GM18505 (cell line): ENCODE data around the gene NEK4.
"Not testable (repeated sequence)": the region's sequence is repeated elsewhere in the genome, so short reads cannot be mapped to it uniquely, and the experiment has no call there.

Source experiments
- ATAC-seq: cut with Tn5 transposase; IDR thresholded peaks from one replicate; pipeline ENCODE4 v1.9.1; 2021; ENCODE audit not compliant: unreplicated experiment
- POLR2A ChIP-seq: IDR thresholded peaks from 4 replicates; pipeline ENCODE4 v1.6.1; 2011; ENCODE audit warnings: borderline replicate concordance; ENCODE audit not compliant: insufficient read depth, insufficient read length; ENCODE audit errors: extremely low read depth

Gene NEK4

GRCh38 chr3:52682016-52682415 lies 88.7 kb downstream of the NEK4 start:
- ATAC-seq: no peak
- no peak for TF ChIP-seq POLR2A

- ATAC-seq: no peak
Observed at GRCh38 chr3:52681596-52681995, 89.1 kb downstream of the NEK4 start.

GRCh38 chr3:52679811-52680210 lies 90.9 kb downstream of the NEK4 start:
- ATAC-seq: no peak
- TF ChIP-seq POLR2A: no peak

More at GRCh38 chr3:52681596-52681995, 89.1 kb downstream of the NEK4 start:
- TF ChIP-seq POLR2A: no peak

- no peak for TF ChIP-seq POLR2A
- ATAC-seq: no peak
Observed at GRCh38 chr3:52679199-52679538, 91.6 kb downstream of the NEK4 start.

GRCh38 chr3:52678265-52679198 lies 92.2 kb downstream of the NEK4 start:
- TF ChIP-seq POLR2A: no peak
- no peak for ATAC-seq

- not testable (repeated sequence) for ATAC-seq
Observed at GRCh38 chr3:52676201-52676600, 94.5 kb downstream of the NEK4 start.

- ATAC-seq: no peak
- no peak for TF ChIP-seq POLR2A
Observed at GRCh38 chr3:52671676-52672075, 99.1 kb downstream of the NEK4 start.

- no peak for ATAC-seq
- no peak for TF ChIP-seq POLR2A
Observed at GRCh38 chr3:52670621-52671521, 99.9 kb downstream of the NEK4 start.

GRCh38 chr3:52663098-52663497 lies 107.6 kb downstream of the NEK4 start:
- TF ChIP-seq POLR2A: no peak
- no peak for ATAC-seq

GRCh38 chr3:52660046-52660445 lies 110.7 kb downstream of the NEK4 start:
- TF ChIP-seq POLR2A: no peak
- ATAC-seq: no peak
